Measurements from ENCODE around the gene EEIG1.

- TF ChIP-seq ZNF274 (IDR thresholded peaks at IDR 0.05; ENCODE audit: low read depth, low read length) = no peak
- TF ChIP-seq YY1 (IDR thresholded peaks at IDR 0.05; ENCODE audit: insufficient read depth, insufficient read length) = no peak
- TF ChIP-seq SUZ12 (IDR thresholded peaks at IDR 0.05; ENCODE audit: extremely low read depth, insufficient read depth, insufficient read length) = no peak
Measured at GRCh38 chr9:127942216-127943010, 38.4 kb downstream of the EEIG1 start.

Measured in NT2/D1 (cell line).